PC-3 (cell line): ENCODE measurements around the gene LUM.

Experiments
- EZH2 ChIP-seq: fragments of 300-600 bp; sonication (generic); IDR thresholded peaks from one replicate; pipeline ENCODE4 v1.6.1; 2017; ENCODE audit warnings: antibody characterized with exemption, mild to moderate bottlenecking, low read length; ENCODE audit not compliant: unreplicated experiment
- TF ChIP-seq, protein P1 (sequence below): fragments of 300-600 bp; sonication (generic); conservative IDR thresholded peaks from 2 replicates; pipeline ENCODE4 v1.5.1; 2017; ENCODE audit warnings: antibody characterized with exemption, low read depth, mild to moderate bottlenecking, low read length

DNA sequence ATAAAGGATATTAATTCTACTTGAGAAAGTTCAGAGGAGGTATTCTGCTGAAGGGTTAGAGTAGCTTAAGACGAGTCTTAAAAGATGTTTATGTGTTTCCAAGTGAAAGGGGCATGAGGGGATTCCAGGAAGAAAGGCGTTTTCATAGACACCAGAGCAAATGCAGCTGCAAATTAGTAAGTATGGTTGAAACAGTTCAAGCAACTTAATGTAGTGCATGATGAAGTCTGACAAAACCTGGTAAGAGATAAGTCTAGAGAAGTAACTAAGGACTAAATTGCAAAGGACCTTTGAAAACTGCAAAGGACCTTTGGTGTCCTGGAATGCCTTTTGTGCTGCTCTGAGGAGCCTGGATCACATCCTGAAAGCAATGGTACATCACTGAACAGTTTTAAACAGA is 11.5 kb downstream of the LUM start:
- TF ChIP-seq, protein P1, sequence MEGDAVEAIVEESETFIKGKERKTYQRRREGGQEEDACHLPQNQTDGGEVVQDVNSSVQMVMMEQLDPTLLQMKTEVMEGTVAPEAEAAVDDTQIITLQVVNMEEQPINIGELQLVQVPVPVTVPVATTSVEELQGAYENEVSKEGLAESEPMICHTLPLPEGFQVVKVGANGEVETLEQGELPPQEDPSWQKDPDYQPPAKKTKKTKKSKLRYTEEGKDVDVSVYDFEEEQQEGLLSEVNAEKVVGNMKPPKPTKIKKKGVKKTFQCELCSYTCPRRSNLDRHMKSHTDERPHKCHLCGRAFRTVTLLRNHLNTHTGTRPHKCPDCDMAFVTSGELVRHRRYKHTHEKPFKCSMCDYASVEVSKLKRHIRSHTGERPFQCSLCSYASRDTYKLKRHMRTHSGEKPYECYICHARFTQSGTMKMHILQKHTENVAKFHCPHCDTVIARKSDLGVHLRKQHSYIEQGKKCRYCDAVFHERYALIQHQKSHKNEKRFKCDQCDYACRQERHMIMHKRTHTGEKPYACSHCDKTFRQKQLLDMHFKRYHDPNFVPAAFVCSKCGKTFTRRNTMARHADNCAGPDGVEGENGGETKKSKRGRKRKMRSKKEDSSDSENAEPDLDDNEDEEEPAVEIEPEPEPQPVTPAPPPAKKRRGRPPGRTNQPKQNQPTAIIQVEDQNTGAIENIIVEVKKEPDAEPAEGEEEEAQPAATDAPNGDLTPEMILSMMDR: no peak
- no peak for TF ChIP-seq EZH2
